CD1c-positive myeloid dendritic cell (primary cell): ENCODE results near the gene TTLL11.

Experiments
- DNase-seq: peaks from one replicate; pipeline ENCODE4 v3.0.0-alpha.2; 2016; ENCODE audit errors: extremely low spot score

TTLL11 gene

GRCh38 chr9:121975801-121976277 is 117.3 kb downstream of the TTLL11 start:
- no peak for DNase-seq

GRCh38 chr9:121974421-121974820 is 118.7 kb downstream of the TTLL11 start:
- DNase-seq = no peak

- DNase-seq = no peak
These were observed 120.6 kb downstream of the TTLL11 start for GRCh38 chr9:121972501-121972981.

- no peak for DNase-seq
These were observed 125.1 kb downstream of the TTLL11 start for GRCh38 chr9:121968056-121968455.

- no peak for DNase-seq
These were observed 126.4 kb downstream of the TTLL11 start for GRCh38 chr9:121966706-121967105.

GRCh38 chr9:121963528-121963995 is 129.5 kb downstream of the TTLL11 start:
- DNase-seq = no peak

- no peak for DNase-seq
These were observed 130.7 kb downstream of the TTLL11 start for GRCh38 chr9:121962421-121962820.

- no peak for DNase-seq
These were observed 132.4 kb downstream of the TTLL11 start for GRCh38 chr9:121960665-121961064.

- no peak for DNase-seq
These were observed 134.6 kb downstream of the TTLL11 start for GRCh38 chr9:121958530-121958929.

- DNase-seq = no peak
These were observed 136.3 kb downstream of the TTLL11 start for GRCh38 chr9:121956808-121957207.

- DNase-seq = no peak
These were observed 137.5 kb downstream of the TTLL11 start for GRCh38 chr9:121955649-121956048.

- DNase-seq = no peak
These were observed 138.5 kb downstream of the TTLL11 start for GRCh38 chr9:121954477-121955140.

- no peak for DNase-seq
These were observed 140.5 kb downstream of the TTLL11 start for GRCh38 chr9:121952611-121953010.

GRCh38 chr9:121950866-121951265 is 142.2 kb downstream of the TTLL11 start:
- no peak for DNase-seq

GRCh38 chr9:121950441-121950840 is 142.7 kb downstream of the TTLL11 start:
- DNase-seq = no peak

- DNase-seq = no peak
These were observed 143.3 kb downstream of the TTLL11 start for GRCh38 chr9:121949766-121950165.

GRCh38 chr9:121949364-121949763 is 143.7 kb downstream of the TTLL11 start:
- DNase-seq = no peak

GRCh38 chr9:121947775-121948174 is 145.3 kb downstream of the TTLL11 start:
- no peak for DNase-seq

- no peak for DNase-seq
These were observed 146.6 kb downstream of the TTLL11 start for GRCh38 chr9:121946465-121946864.

- DNase-seq = no peak
These were observed 147.3 kb downstream of the TTLL11 start for GRCh38 chr9:121945849-121946248.

- no peak for DNase-seq
These were observed 147.8 kb downstream of the TTLL11 start for GRCh38 chr9:121945281-121945680.

GRCh38 chr9:121944711-121945191 is 148.4 kb downstream of the TTLL11 start:
- DNase-seq = no peak

GRCh38 chr9:121943463-121943862 is 149.6 kb downstream of the TTLL11 start:
- no peak for DNase-seq
